K562 (cell line): ENCODE measurements around the gene RGMA. TPM values are rescaled to one million over a fixed set of nuclear protein-coding genes. Genes with fewer than 3 reads are reported as not detected.

ENCODE experiments used
- CBX1 ChIP-seq: sonication (generic); IDR thresholded peaks from 2 replicates; pipeline ENCODE4 v1.6.1; 2016; ENCODE audit warnings: antibody characterized with exemption, low read depth, mild to moderate bottlenecking
- CREB1 ChIP-seq, 2 experiments: sonication (generic) in 1 of 2; formaldehyde crosslinking in 1 of 2; IDR thresholded peaks; 2 replicates each; pipeline versions ENCODE4 v1.6.1 to v1.8.0; 2012 to 2022; ENCODE audit warnings: inconsistent platforms in 1 of 2, mild to moderate bottlenecking in 1 of 2, missing genetic modification reagents in 1 of 2, moderate library complexity in 1 of 2
- FOXO4 ChIP-seq: fragments of 450-650 bp; formaldehyde crosslinking; IDR thresholded peaks from 2 replicates; pipeline ENCODE4 v1.4.0; 2020; ENCODE audit warnings: mild to moderate bottlenecking, moderate library complexity
- FUS ChIP-seq: fragments of 200-400 bp; formaldehyde crosslinking; optimal IDR thresholded peaks from 2 replicates; pipeline ENCODE3; 2017; ENCODE audit warnings: low read depth, low read length
- PRPF4 ChIP-seq: fragments of 200-400 bp; formaldehyde crosslinking; IDR thresholded peaks from one replicate; pipeline ENCODE4 v1.6.1; 2017; ENCODE audit warnings: low read length, low read depth, mild to moderate bottlenecking; ENCODE audit not compliant: insufficient read depth, poor library complexity, severe bottlenecking
- ZNF165 ChIP-seq: fragments of 250-450 bp; sonication (Bioruptor Pico); IDR thresholded peaks from 2 replicates; pipeline ENCODE4 v1.4.0; 2020; ENCODE audit warnings: borderline replicate concordance
- ZNF274 ChIP-seq: IDR thresholded peaks from 2 replicates; pipeline ENCODE4 v1.6.1; 2011; ENCODE audit warnings: low read depth, mild to moderate bottlenecking, low read length, moderate library complexity, borderline replicate concordance
- ZNF324 ChIP-seq: fragments of 250-450 bp; sonication (Bioruptor Pico); IDR thresholded peaks from 2 replicates; pipeline ENCODE4 v1.4.0; 2020; ENCODE audit warnings: mild to moderate bottlenecking
- polyA plus RNA-seq, 8 experiments: library from polyadenylated mRNA; depleted of rRNA in 4 of 8; stranded (reverse) in 5 of 8; unstranded in 3 of 8; fragments of >200 nt; fragmentation: Nextera tagmentation in 2 of 8; fragmentation: Illumina TruSeq in 1 of 8; extraction: Ambion mirVana in 2 of 8; extraction: Trizol in 1 of 8; gene quantifications; 2 replicates each; pipeline versions ENCODE4 v1.2.1 to v1.2.3, GENCODE V29; 2011 to 2014; ENCODE audit warnings: inconsistent platforms in 1 of 8, missing spikeins in 1 of 8
- total RNA-seq, 7 experiments: library from RNA; depleted of rRNA in 6 of 7; stranded (reverse); fragments of >200 nt in 6 of 7; fragmentation: Illumina TruSeq in 2 of 7; extraction: Trizol in 2 of 7; gene quantifications; 2 replicates each; pipeline versions ENCODE4 v1.2.1 to v1.2.3, GENCODE V29; 2011 to 2021; ENCODE audit warnings: low replicate concordance in 1 of 7
- TF ChIP-seq, protein P1 (sequence below), 2 experiments: fragments of 250-450 bp in 1 of 2; fragments of 450-650 bp in 1 of 2; sonication (Bioruptor Pico) in 1 of 2; IDR thresholded peaks; 2 replicates each; pipeline versions ENCODE4 v1.6.1 to v1.8.0; 2016 to 2021; ENCODE audit warnings: mild to moderate bottlenecking in 2 of 2, moderate library complexity in 2 of 2, missing compliant biosample characterization in 1 of 2, missing genetic modification characterization in 1 of 2

RGMA gene
- total and polyA plus RNA-seq, 9 of the 15 experiments (the other 6 are each of a cell fraction or from before 2014, with no cell fraction given): 0.03 to 0.05 (median 0.03) TPM; not detected in 6

- TF ChIP-seq FOXO4 (CRISPR knock-in tag): no peak
- no peak for TF ChIP-seq ZNF274
- TF ChIP-seq ZNF324 (CRISPR knock-in tag): no peak
- TF ChIP-seq PRPF4: no peak
- TF ChIP-seq, protein P1, sequence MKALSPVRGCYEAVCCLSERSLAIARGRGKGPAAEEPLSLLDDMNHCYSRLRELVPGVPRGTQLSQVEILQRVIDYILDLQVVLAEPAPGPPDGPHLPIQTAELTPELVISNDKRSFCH (CRISPR knock-in tag; IDR thresholded peaks at IDR 0.05): no peak
- TF ChIP-seq, protein P1 (tag; IDR thresholded peaks at IDR 0.05): no peak
- TF ChIP-seq ZNF165 (CRISPR knock-in tag): no peak
- no peak for TF ChIP-seq CBX1
- no peak for TF ChIP-seq CREB1 (IDR thresholded peaks at IDR 0.05)
- TF ChIP-seq CREB1 (CRISPR knock-in tag; IDR thresholded peaks at IDR 0.05): no peak
- no peak for TF ChIP-seq FUS
These were observed 805 bp upstream of the RGMA start (continued) for GRCh38 chr15:93089727-93090305.
